HG02852 (cell line): Measurements from ENCODE around the gene PTBP1.

Experiments used
- ATAC-seq: cut with Tn5 transposase; IDR thresholded peaks from one replicate; pipeline ENCODE4 v1.9.1; 2021; ENCODE audit warnings: mild to moderate bottlenecking, moderate library complexity; ENCODE audit not compliant: unreplicated experiment

The PTBP1 gene

GRCh38 chr19:796692-797527, at the start of gene PTBP1:
Gene PTBP1 (plus strand): TSS chr19:797452. CDS start chr19:797498, 46 bp downstream.
- peak; percentile 76 for ATAC-seq

GRCh38 chr19:748274-748598, 49.0 kb upstream of the PTBP1 start:
- no peak for ATAC-seq

DNA sequence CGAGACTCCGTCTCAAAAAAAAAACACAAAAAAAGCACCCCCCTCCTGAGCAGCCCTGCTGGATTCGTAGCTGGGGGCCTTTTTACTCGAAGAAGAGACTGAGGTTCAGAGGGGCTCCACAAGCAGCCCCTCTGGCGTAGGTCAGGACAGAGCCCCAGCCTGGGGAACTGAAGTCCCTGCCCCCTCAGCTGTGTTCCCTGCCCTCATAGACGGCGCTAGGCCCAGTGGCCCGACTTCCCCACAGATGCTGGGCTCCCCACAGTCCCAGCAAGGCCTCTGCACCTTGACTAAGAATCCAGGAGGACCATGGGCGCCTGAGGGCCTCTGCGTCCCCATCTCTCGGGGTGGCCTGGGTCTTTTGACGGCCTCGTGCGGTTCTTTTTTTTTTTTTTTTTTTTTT, 47.4 kb upstream of the PTBP1 start:
- ATAC-seq = no peak

- ATAC-seq = no peak
Measured at GRCh38 chr19:750640-751423, 46.4 kb upstream of the PTBP1 start, which contains the start of gene MISP. Gene MISP (plus strand): TSS chr19:751112. CDS start chr19:756947, 5,835 bp downstream.

GRCh38 chr19:751501-752341, 45.5 kb upstream of the PTBP1 start:
- ATAC-seq = no peak

DNA sequence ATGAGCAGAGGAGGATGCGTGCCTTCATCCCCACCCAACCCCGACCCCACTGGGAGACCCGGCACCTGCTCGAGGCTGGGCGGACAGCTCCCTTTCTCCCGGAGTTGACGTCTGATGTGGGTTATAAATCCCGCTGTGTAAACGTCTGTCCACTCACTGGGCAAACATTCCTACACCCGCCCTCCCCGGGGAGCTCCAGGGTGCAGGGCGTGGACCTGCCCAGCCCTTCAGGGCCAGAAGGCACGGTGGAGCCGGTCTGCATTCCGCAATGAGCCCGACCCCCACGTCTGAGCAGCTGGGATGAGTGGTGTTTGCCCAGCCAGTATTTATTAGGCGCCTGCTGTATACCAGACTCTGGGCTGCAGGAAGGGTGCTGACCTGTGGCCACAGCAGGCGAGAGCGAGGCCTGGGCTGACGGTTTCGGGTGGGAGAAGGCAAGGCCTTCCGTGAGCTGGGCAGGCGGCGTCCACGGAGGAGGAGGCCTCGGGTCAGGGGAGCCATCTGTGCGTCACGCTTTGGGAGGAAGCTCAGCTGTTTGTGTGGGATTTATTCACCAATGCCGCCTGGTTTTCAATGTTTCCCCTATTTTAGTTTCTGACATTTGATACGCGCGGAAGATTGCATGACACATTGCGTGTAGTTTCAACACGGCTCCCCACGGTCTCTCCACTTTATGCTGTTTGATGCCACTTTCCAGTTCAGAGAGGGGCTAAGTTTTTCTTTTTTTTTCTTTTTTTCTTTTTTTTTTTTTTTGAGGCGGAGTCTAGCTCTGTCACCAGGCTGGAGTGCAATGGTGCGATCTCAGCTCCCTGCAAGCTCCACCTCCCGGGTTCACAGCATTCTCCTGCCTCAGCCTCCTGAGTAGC, 44.4 kb upstream of the PTBP1 start:
- ATAC-seq = no peak

DNA sequence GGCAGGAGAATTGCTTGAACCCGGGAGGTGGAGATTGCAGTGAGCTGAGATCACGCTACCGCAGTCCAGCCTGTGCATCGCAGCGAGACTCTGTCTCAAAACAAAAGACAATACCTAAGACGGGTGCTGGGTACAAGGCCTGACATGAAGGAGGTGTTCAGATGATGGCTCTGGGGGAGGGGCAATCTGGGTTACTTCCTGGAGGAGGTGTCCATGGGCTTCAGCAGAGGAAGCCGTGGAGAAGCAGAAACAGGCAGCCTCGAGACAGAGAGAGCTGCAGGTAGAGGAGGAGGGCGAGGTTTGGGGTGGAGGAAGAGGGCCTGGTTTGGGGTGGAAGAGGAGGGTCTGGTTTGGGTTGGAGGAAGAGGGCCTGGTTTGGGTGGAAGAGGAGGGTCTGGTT, 42.7 kb upstream of the PTBP1 start:
- no peak for ATAC-seq

GRCh38 chr19:755063-755462, 42.2 kb upstream of the PTBP1 start:
- ATAC-seq = no peak

- no peak for ATAC-seq
Measured at GRCh38 chr19:756236-756635, 41.0 kb upstream of the PTBP1 start.

DNA sequence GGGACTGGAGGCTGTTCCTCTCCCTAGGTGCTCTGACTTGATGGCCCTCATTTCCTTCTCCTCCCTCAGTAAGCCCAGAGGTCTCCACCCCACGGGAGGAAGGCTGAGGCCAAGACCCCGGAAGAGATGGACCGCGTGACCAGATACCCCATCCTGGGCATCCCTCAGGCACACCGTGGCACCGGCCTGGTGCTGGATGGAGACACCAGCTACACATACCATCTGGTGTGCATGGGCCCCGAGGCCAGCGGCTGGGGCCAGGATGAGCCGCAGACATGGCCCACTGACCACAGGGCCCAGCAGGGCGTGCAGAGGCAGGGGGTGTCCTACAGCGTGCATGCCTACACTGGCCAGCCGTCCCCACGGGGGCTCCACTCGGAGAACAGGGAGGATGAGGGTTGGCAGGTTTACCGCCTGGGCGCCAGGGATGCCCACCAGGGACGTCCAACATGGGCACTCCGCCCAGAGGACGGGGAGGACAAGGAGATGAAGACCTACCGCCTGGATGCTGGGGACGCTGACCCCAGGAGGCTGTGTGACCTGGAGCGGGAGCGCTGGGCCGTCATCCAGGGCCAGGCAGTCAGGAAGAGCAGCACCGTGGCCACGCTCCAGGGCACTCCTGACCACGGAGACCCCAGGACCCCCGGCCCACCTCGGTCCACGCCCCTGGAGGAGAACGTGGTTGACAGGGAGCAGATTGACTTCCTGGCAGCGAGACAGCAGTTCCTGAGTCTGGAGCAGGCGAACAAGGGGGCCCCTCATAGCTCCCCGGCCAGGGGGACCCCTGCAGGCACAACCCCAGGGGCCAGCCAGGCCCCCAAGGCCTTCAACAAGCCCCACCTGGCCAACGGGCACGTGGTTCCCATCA, 40.2 kb upstream of the PTBP1 start:
- no peak for ATAC-seq

DNA sequence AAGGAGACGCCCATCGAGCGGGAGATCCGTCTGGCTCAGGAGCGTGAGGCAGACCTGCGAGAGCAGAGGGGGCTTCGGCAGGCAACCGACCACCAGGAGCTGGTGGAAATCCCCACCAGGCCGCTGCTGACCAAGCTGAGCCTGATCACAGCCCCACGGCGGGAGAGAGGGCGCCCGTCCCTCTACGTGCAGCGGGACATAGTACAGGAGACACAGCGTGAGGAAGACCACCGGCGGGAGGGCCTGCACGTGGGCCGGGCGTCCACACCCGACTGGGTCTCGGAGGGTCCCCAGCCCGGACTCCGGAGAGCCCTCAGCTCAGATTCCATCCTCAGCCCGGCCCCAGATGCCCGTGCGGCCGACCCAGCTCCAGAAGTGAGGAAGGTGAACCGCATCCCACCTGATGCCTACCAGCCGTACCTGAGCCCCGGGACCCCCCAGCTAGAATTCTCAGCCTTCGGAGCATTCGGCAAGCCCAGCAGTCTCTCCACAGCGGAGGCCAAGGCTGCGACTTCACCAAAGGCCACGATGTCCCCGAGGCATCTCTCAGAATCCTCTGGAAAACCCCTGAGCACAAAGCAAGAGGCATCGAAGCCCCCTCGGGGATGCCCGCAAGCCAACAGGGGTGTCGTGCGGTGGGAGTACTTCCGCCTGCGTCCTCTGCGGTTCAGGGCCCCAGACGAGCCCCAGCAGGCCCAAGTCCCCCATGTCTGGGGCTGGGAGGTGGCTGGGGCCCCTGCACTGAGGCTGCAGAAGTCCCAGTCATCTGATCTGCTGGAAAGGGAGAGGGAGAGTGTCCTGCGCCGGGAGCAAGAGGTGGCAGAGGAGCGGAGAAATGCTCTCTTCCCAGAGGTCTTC, 39.2 kb upstream of the PTBP1 start:
- ATAC-seq = no peak

DNA sequence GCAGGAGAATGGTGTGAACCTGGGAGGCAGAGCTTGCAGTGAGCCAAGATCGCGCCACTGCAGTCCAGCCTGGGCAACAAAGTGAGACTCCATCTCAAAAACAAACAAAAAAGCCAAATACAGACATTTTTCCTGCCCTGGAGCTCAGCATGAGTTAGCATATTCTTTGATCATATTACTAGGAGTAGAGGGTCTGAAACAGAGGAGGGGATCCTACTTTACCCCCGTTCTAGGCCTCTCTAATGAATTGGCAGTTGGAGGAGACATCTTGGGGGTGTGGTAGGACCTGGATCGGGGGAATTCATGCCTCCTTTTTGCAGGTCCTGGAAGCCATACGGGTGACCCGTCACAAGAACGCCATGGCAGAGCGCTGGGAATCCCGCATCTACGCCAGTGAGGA, 34.1 kb upstream of the PTBP1 start:
- no peak for ATAC-seq

DNA sequence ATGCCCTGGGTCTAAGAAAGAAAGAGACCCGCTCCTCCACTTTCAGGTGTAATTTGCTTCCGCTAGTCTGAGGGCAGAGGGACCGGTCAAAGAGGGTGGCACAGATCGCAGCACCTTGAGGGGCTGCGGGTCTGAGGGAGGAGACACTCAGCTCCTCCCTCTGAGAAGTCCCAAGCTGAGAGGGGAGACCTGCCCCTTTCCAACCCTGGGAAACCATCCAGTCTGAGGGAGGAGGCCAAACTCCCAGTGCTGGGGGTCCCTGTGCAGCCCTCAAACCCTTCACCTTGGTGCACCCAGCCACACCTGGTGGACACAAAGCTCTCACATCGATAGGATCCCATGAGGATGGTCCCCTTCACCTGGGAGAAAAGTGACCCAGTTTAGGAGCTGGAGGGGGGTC, 33.4 kb upstream of the PTBP1 start:
- ATAC-seq = no peak

GRCh38 chr19:764301-764700, 33.0 kb upstream of the PTBP1 start:
- no peak for ATAC-seq

GRCh38 chr19:765179-765738, 32.0 kb upstream of the PTBP1 start:
- ATAC-seq = no peak

DNA sequence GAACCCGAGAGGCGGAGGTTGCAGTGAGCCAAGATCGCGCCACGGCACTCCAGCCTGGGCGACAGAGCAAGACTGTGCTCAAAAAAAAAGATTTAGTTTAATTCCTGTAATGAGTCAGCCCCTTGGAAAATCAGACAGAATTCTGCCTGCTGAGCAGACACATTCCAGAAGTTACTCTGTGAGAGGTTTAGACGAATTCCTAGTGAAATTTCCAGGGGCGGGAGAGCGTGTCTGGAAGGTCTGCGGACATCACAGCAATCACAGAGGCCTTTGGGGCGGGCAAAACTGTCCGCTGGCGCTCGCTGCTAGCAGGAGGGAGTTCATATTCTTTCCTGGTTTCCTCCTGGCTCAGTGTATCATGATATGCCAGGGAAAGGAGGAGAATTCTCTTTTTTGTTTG, 28.8 kb upstream of the PTBP1 start:
- ATAC-seq = no peak

GRCh38 chr19:769616-770015, 27.6 kb upstream of the PTBP1 start:
- ATAC-seq = no peak

DNA sequence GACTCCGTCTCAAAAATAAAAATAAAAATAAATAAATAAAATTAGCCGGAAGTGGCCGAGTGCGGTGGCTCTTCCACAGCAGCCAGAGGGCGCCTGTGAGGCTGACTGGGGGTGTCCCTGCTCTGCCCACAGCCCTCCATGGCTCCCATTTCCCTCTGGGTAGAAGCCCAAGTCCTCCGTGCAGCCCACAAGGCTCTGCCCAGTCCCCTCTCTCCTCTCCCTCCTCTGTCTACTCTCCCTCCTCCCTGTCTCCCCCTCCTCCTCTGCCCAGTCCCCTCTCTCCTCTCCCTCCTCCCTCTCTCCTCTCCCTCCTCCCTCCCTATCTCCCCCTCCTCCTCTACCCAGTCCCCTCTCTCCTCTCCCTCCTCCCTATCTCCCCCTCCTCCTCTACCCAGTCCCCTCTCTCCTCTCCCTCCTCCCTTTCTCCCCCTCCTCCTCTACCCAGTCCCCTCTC, 25.9 kb upstream of the PTBP1 start:
- ATAC-seq = no peak
